Smooth muscle cell (in vitro differentiated cells): ENCODE measurements around the gene CDC7. TPM values are rescaled to one million over a fixed set of nuclear protein-coding genes. Genes with fewer than 3 reads are reported as not detected.

Source experiments
- DNase-seq: peaks from one replicate; lab custom pipeline; 2025; ENCODE audit not compliant: unreplicated experiment; lab: John Stamatoyannopoulos, UW
- H2AFZ ChIP-seq: fragments of 200-600 bp; sonication (generic); 2 replicates; pipeline ENCODE4 v1.6.0; 2016; ENCODE audit warnings: antibody characterized with exemption, low read depth, mild to moderate bottlenecking
- H3F3A ChIP-seq: fragments of 200-600 bp; sonication (generic); 2 replicates; pipeline ENCODE4 v1.6.0; 2017; ENCODE audit warnings: antibody characterized with exemption, low read depth
- H3K27ac ChIP-seq: fragments of 200-600 bp; sonication (generic); 2 replicates; pipeline ENCODE4 v1.5.1; 2016; ENCODE audit warnings: low read depth, mild to moderate bottlenecking
- H3K27me3 ChIP-seq: fragments of 200-600 bp; sonication (generic); 2 replicates; pipeline ENCODE4 v1.6.1; 2016; ENCODE audit warnings: low read depth, mild to moderate bottlenecking
- H3K36me3 ChIP-seq: fragments of 200-600 bp; sonication (generic); 2 replicates; pipeline ENCODE4 v1.5.1; 2016; ENCODE audit warnings: low read depth
- H3K4me1 ChIP-seq: fragments of 200-600 bp; sonication (generic); 2 replicates; pipeline ENCODE4 v1.5.1; 2016; ENCODE audit warnings: low read depth
- H3K4me2 ChIP-seq: fragments of 200-600 bp; sonication (generic); 2 replicates; pipeline ENCODE4 v1.6.0; 2016; ENCODE audit warnings: mild to moderate bottlenecking
- H3K4me3 ChIP-seq: fragments of 200-600 bp; sonication (generic); 2 replicates; pipeline ENCODE4 v1.5.1; 2016; ENCODE audit warnings: mild to moderate bottlenecking
- H3K79me2 ChIP-seq: fragments of 200-600 bp; sonication (generic); 2 replicates; pipeline ENCODE4 v1.6.0; 2016; ENCODE audit warnings: low read depth, mild to moderate bottlenecking
- H3K9ac ChIP-seq: fragments of 200-600 bp; sonication (generic); 2 replicates; pipeline ENCODE4 v1.6.0; 2016; ENCODE audit warnings: low read depth
- H3K9me3 ChIP-seq: fragments of 200-600 bp; sonication (generic); replicated peaks from 2 replicates; pipeline ENCODE4 v1.5.1; 2016; ENCODE audit warnings: low read depth
- H4K20me1 ChIP-seq: fragments of 200-600 bp; sonication (generic); 2 replicates; pipeline ENCODE4 v1.6.0; 2016; ENCODE audit warnings: low read depth
- CTCF ChIP-seq: fragments of 200-600 bp; sonication (generic); IDR thresholded peaks from 2 replicates; pipeline ENCODE4 v1.5.1; 2017; ENCODE audit warnings: borderline replicate concordance, mild to moderate bottlenecking, antibody characterized with exemption; ENCODE audit not compliant: insufficient read depth, poor library complexity, severe bottlenecking
- WGBS: methylation state at CpG from one replicate; pipeline ENCODE4 v1.1.7; 2016; ENCODE audit warnings: low lambda C conversion rate; 5-methylcytosine and 5-hydroxymethylcytosine counted together
- polyA plus RNA-seq: library from polyadenylated mRNA; unstranded; fragments of >200 nt; fragmentation: Nextera tagmentation; extraction: Ambion mirVana; gene quantifications from 2 replicates; pipeline ENCODE4 v1.2.1, GENCODE V29; 2016
- total RNA-seq: library from RNA; depleted of rRNA; stranded (reverse); fragments of >200 nt; gene quantifications from 2 replicates; pipeline ENCODE4 v1.2.3, GENCODE V29; 2014

CDC7 gene
- total and polyA plus RNA-seq, 2 experiments from 2014 or later = 10.1 to 11.2 TPM

- no peaks in the 10 kb centered on the region for H3K79me2 ChIP-seq
- H3K4me3 ChIP-seq = no peak overlapping the region
- H2AFZ ChIP-seq = no peak overlapping the region
- H3K27me3 ChIP-seq = no peaks in the 10 kb centered on the region
- no peak for DNase-seq
- TF ChIP-seq CTCF = no peak
- peaks cover 19% of the 10 kb centered on the region for H3K4me1 ChIP-seq
- H3K9ac ChIP-seq = no peak overlapping the region
- peaks cover 9% of the 10 kb centered on the region for H3F3A ChIP-seq
- no peaks in the 10 kb centered on the region for H4K20me1 ChIP-seq
- WGBS = 93% methylated on average over 4 of the region's 4 CpGs
- no peaks in the 10 kb centered on the region for H3K9me3 ChIP-seq
- no peaks in the 10 kb centered on the region for H3K36me3 ChIP-seq
- H3K4me2 ChIP-seq = no peak overlapping the region
- H3K27ac ChIP-seq = no peak overlapping the region
Observed at GRCh38 chr1:91559838-91560565, 59.4 kb downstream of the CDC7 start.

- WGBS = 86% methylated on average over 6 of the region's 6 CpGs
- no peak overlapping the region for H2AFZ ChIP-seq
- TF ChIP-seq CTCF = no peak
- H4K20me1 ChIP-seq = no peaks in the 10 kb centered on the region
- no peaks in the 10 kb centered on the region for H3K79me2 ChIP-seq
- peaks cover 1% of the 10 kb centered on the region for H3F3A ChIP-seq
- no peaks in the 10 kb centered on the region for H3K9me3 ChIP-seq
- H3K36me3 ChIP-seq = no peaks in the 10 kb centered on the region
- H3K4me2 ChIP-seq = no peak overlapping the region
- H3K9ac ChIP-seq = no peak overlapping the region
- no peaks in the 10 kb centered on the region for H3K27me3 ChIP-seq
- no peak for DNase-seq
- no peak overlapping the region for H3K27ac ChIP-seq
- H3K4me1 ChIP-seq = peaks cover 9% of the 10 kb centered on the region
- no peak overlapping the region for H3K4me3 ChIP-seq
Observed at GRCh38 chr1:91564888-91565701, 64.4 kb downstream of the CDC7 start.

- 84% methylated on average over 4 of the region's 4 CpGs for WGBS
- H3K27ac ChIP-seq = no peak overlapping the region
- TF ChIP-seq CTCF = no peak
Observed at GRCh38 chr1:91567583-91567982, 66.9 kb downstream of the CDC7 start.

More at GRCh38 chr1:91567583-91567982, 66.9 kb downstream of the CDC7 start:
- Histone ChIP-seq H3K9ac (no peak overlapping the region), H3K27me3 (no peaks in the 10 kb centered on the region), H3K79me2 (no peaks in the 10 kb centered on the region), H2AFZ (no peak overlapping the region), H3K9me3 (no peaks in the 10 kb centered on the region), H3K4me1 (peaks cover 9% of the 10 kb centered on the region), H3K4me3 (no peak overlapping the region), H4K20me1 (no peaks in the 10 kb centered on the region), H3K36me3 (no peaks in the 10 kb centered on the region), H3F3A (peaks cover 4% of the 10 kb centered on the region), H3K4me2 (no peak overlapping the region)
- no peak for DNase-seq
